Pancreas (tissue), 10 donors: ENCODE results near the gene TMEM255A. TPM values are rescaled to one million over a fixed set of nuclear protein-coding genes. Genes with fewer than 3 reads are reported as not detected.
A peak's percentile ranks its signal among the peaks of the same experiment; 100 is the strongest.

Experiments used
- ATAC-seq, 4 donors: fragments of 200-7000 bp; cut with Tn5 transposase; one replicate each; pipeline versions ENCODE4 v1.8.0 to v1.9.1; 2020; ENCODE audit warnings: mild to moderate bottlenecking in 4 of 4, moderate library complexity in 4 of 4
- DNase-seq, 6 donors: peaks; one replicate each; pipeline ENCODE4 v3.0.0-alpha.2; 2020
- FAIRE-seq: peaks from 2 replicates; lab custom pipeline; 2012; peaks lifted over from hg19 to GRCh38; lab: Jason Lieb, UNC
- H3K27ac ChIP-seq, 4 donors: fragments of 200-600 bp; sonication (generic); 1 replicate in 3 of 4; 2 replicates in 1 of 4; pipeline versions ENCODE4 v1.5.0 to v1.8.0; 2020
- H3K27me3 ChIP-seq, 4 donors: fragments of 200-600 bp; one replicate each; pipeline ENCODE4 v1.8.0; 2021
- H3K36me3 ChIP-seq, 3 donors: fragments of 200-600 bp; sonication (generic) in 1 of 3; one replicate each; pipeline versions ENCODE4 v1.5.0 to v1.8.0; 2020 to 2021
- H3K4me1 ChIP-seq, 3 donors: fragments of 200-600 bp; one replicate each; pipeline ENCODE4 v1.8.0; 2021
- H3K4me3 ChIP-seq, 4 donors: fragments of 200-600 bp; sonication (generic) in 2 of 4; one replicate each; pipeline versions ENCODE4 v1.5.0 to v1.8.0; 2020 to 2021
- H3K9me3 ChIP-seq, 4 donors: fragments of 200-600 bp; one replicate each; pipeline ENCODE4 v1.8.0; 2021
- WGBS, 2 donors: extraction: QIAGEN DNeasy Blood & Tissue Kit; methylation state at CpG; one replicate each; pipeline ENCODE4 v1.1.7; 2013; 5-methylcytosine and 5-hydroxymethylcytosine counted together
- intact Hi-C, 3 donors: fragments of 100-400 bp; cut with DNase I; formaldehyde crosslinking; loops; one replicate each; pipeline versions ENCODE4 v1.11.1 to v1.14.2; 2022
- polyA plus RNA-seq, 2 donors: library from polyadenylated mRNA; stranded (reverse); fragments of 200-250 nt; gene quantifications; one replicate each; pipeline ENCODE4 v1.2.3, GENCODE V29; 2013
- total RNA-seq, 6 donors: library from RNA; stranded (reverse); fragmentation: NEBNext Ultra II Directional in 4 of 6; extraction: Animal tissue kit (Norgen Biotek cat#: 25700) in 4 of 6; gene quantifications; one replicate each; pipeline versions ENCODE4 v1.2.1 to v1.2.4, GENCODE V29; 2021 to 2023
- TF ChIP-seq, protein P1 (sequence below), 4 donors: fragments of 200-600 bp; sonication (generic) in 3 of 4; IDR thresholded peaks; one replicate each; pipeline versions ENCODE4 v1.5.0 to v1.8.0; 2021; ENCODE audit warnings: antibody characterized with exemption in 4 of 4
- donor health status: healthy with polysubstance abuse.
- donor health status: DM: no; HTN: no; CAD: no; lungs with moderate emphysema.
- donor health status: DM: no; HTN: no; CAD: no.
- donor health status: control.
- donor health status: control.
- donor health status: Bipolar disorder and iron deficiency.
- donor health status: DM: yes; HTN: yes; CAD: no.
- donor health status: DM: no; HTN: no; CAD: no.
- donor health status: DM: no; HTN: no; CAD: no.
- donor health status: DM: yes; HTN: yes; CAD: no.

TMEM255A gene
- total and polyA plus RNA-seq, 8 donors, result 0.05 to 1.2 (median 0.37) TPM

DNA sequence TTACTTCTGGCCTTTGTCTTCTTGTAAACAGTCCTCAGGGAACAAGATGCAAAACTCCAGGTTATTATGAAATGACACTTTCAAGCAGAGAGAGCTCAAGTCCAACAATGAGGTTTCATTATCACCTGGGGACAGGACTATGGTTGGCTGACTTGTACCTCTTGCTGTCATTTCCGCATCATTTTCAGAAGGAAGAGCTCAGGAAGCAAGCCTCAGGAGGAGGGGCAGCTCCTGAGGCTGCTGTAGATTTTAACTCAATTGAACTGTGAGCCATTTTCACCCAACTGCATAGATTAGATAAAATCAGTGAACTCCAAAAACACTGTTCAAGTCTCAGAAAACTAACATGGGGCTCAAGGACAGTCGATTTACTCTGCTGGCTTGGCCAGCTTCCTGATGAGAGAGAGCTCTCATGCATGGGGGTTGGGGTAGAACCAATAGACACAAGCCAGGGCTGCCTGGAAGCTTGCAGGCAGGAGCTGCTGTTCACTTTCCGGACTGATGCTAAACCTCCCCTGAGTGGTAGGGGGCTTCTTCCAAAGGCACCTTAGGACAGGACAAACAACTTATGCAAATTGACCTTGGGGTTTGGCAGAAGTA is 23.6 kb downstream of the TMEM255A start:
- intact Hi-C loops, result no loop called here
- 36 to 50% methylated on average over 3 of the region's 3 CpGs for WGBS, 2 donors
- Histone ChIP-seq H3K4me3 (no peak overlapping the region), H3K4me1 (no peaks in the 10 kb centered on the region), H3K9me3 (no peaks in the 10 kb centered on the region), H3K36me3 (no peaks in the 10 kb centered on the region), H3K27ac (no peak overlapping the region), H3K27me3 (no peaks in the 10 kb centered on the region)
- TF ChIP-seq, protein P1, sequence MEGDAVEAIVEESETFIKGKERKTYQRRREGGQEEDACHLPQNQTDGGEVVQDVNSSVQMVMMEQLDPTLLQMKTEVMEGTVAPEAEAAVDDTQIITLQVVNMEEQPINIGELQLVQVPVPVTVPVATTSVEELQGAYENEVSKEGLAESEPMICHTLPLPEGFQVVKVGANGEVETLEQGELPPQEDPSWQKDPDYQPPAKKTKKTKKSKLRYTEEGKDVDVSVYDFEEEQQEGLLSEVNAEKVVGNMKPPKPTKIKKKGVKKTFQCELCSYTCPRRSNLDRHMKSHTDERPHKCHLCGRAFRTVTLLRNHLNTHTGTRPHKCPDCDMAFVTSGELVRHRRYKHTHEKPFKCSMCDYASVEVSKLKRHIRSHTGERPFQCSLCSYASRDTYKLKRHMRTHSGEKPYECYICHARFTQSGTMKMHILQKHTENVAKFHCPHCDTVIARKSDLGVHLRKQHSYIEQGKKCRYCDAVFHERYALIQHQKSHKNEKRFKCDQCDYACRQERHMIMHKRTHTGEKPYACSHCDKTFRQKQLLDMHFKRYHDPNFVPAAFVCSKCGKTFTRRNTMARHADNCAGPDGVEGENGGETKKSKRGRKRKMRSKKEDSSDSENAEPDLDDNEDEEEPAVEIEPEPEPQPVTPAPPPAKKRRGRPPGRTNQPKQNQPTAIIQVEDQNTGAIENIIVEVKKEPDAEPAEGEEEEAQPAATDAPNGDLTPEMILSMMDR (IDR thresholded peaks at IDR 0.05), result no peak
- DNase-seq, result no peak
- FAIRE-seq, result no peak
- peak in 2 of 4 donors; percentile 38 to 62 for ATAC-seq

DNA sequence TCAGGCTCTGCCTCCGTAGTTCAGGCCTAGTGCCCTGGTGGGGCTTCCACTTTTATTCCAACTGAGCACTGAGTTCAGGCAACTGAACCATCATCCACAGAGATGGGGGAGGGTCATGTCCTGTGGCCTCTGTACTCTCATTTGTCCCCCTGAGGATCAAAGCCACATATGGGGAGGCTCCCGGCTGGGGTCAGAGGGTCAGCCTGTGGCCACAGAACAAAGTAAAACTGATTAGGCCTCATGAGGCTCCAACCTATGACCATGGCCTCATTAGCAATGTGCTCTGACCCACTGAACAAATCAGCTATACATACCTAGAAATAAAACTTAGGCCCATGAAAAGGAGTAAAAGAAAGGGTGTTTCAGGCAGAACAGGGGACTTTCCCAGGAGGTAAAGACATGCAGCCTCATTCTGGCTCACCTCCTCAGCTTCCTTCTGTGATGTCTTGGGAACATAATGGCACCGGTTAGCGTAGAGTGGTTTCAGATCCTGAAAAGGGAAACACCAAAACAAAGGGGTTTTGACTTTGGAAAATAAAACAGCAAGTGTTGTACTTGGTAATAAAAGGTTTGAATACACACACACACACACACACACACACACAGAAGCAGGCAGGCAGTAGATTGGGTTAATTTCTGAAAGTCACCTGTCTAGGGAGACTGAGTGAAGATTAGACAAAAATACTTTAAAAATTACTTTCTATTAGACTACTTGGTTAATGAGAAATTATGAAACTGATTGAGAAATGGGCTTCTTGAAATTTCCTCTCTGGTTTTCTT is 24.3 kb downstream of the TMEM255A start:
- no peak for FAIRE-seq
- WGBS, 2 donors, result 82 to 89% methylated on average over 4 of the region's 4 CpGs
- no peak overlapping the region for H3K4me3 ChIP-seq
- no peak for DNase-seq
- TF ChIP-seq, protein P1 (IDR thresholded peaks at IDR 0.05), result no peak
- no peaks in the 10 kb centered on the region for H3K36me3 ChIP-seq
- ATAC-seq, result no peak
- intact Hi-C loops, result no loop called here
- no peaks in the 10 kb centered on the region for H3K4me1 ChIP-seq
- H3K27me3 ChIP-seq, result no peaks in the 10 kb centered on the region
- no peak overlapping the region for H3K27ac ChIP-seq
- H3K9me3 ChIP-seq, result no peaks in the 10 kb centered on the region

DNA sequence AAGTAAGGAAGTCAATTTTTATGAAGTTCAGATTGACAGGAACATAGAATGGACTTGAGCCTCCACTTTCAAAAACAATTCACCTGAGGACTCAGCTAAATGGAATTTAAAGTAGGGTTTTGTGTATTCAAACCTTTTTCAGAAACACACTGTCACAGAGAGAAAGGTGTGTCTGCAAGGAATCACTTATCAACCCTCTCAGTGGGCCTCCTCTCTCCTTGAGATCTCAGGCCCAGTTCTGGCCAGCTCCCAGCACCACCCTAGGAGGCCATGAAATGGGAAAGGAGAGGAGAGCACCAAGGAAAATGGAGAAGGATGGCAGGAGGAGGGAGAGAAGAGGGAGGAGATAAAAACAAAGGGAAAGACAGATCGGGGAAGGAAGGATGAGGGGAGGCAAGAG is 28.6 kb downstream of the TMEM255A start:
- Histone ChIP-seq H3K27ac (peak overlapping the region in 2 of 4 donors; percentile 49 to 52), H3K36me3 (no peaks in the 10 kb centered on the region), H3K4me3 (no peak overlapping the region), H3K9me3 (no peaks in the 10 kb centered on the region), H3K4me1 (no peaks in the 10 kb centered on the region), H3K27me3 (no peaks in the 10 kb centered on the region)
- WGBS, 2 donors, result 59 to 84% methylated on average over 1 of the region's 1 CpG
- FAIRE-seq (no peak), DNase-seq (no peak), ATAC-seq (no peak)
- TF ChIP-seq, protein P1 (IDR thresholded peaks at IDR 0.05), result no peak
- intact Hi-C loops, result no loop called here

DNA sequence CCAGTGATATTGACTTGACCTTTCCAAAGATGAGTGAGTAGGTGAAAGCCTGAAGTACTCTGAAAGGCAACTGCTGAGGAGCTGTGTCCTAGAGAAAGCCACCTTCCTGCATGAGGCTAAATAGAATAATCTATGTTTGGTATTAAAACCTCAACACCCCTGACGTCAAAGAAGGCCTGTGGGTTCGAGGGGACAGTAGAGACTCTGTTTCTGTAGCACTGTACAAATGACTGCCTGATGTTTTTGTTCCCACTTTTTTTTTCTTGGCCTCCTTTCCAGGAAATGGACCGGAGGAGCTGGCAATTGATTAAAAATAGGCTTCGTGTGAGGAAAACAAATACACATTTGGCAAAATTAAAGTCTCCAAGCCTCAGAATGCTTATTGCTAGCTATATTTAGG is 29.5 kb downstream of the TMEM255A start:
- DNase-seq (no peak), FAIRE-seq (no peak), ATAC-seq (peak in 3 of 4 donors; percentile 53 to 71 (median 64))
- Histone ChIP-seq H3K36me3 (no peaks in the 10 kb centered on the region), H3K4me1 (no peaks in the 10 kb centered on the region), H3K27ac (peak overlapping the region in 2 of 4 donors; percentile 49 to 52), H3K4me3 (no peak overlapping the region), H3K27me3 (no peaks in the 10 kb centered on the region), H3K9me3 (no peaks in the 10 kb centered on the region)
- 5 to 11% methylated on average over 4 of the region's 4 CpGs for WGBS, 2 donors
- intact Hi-C loops, result no loop called here
- TF ChIP-seq, protein P1 (IDR thresholded peaks at IDR 0.05), result no peak
